GM21723 (cell line): ENCODE data around the gene FOXP4.

ENCODE experiments used
- ATAC-seq: cut with Tn5 transposase; IDR thresholded peaks from one replicate; pipeline ENCODE4 v1.9.1; 2021; ENCODE audit warnings: mild to moderate bottlenecking, moderate library complexity; ENCODE audit not compliant: unreplicated experiment

FOXP4 gene

DNA sequence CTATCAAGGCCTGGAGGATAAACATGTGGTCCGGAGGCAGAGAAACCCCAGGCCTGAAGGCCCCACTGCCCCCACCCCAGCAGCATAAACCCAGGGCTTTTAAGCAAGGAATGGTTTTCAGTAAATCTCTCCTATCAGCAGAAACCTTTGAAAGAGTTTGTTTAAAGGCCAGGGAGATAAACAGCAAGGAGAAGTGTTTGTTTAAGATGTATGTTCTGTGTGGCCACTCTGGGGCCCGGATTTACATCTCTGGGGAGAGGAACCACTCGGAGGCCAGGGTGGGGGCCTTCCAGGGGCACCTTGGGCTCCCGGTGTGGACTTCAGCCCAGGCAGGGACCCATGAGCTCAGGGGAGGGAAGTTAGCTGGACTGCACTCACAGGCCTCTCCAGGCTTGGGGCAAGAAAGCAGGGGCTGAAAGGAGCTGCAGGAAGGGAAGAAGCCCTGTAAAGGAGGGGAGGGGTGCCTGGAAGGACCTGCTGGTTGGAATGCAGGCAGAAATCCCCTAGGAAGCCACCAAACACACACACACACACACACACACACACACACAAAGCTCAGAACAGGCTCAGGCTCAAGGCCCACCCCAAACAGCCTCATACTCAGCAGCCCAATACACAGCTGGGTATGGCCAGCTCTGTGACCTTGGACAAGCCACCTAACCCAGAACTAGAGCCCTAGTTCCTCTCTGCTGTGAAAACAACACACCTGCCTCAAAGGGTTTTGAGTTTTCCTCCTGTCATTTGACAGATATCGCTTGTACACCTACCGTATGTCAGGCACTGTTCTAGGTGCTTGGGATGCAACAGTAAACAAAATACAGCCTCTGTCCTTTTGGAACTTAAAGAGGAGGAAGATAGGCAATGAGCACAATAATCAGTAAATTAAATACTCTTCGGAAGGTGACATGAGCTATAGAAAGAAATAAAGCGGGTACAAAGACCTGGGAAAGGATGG is 26.2 kb upstream of the FOXP4 start:
- no peak for ATAC-seq

DNA sequence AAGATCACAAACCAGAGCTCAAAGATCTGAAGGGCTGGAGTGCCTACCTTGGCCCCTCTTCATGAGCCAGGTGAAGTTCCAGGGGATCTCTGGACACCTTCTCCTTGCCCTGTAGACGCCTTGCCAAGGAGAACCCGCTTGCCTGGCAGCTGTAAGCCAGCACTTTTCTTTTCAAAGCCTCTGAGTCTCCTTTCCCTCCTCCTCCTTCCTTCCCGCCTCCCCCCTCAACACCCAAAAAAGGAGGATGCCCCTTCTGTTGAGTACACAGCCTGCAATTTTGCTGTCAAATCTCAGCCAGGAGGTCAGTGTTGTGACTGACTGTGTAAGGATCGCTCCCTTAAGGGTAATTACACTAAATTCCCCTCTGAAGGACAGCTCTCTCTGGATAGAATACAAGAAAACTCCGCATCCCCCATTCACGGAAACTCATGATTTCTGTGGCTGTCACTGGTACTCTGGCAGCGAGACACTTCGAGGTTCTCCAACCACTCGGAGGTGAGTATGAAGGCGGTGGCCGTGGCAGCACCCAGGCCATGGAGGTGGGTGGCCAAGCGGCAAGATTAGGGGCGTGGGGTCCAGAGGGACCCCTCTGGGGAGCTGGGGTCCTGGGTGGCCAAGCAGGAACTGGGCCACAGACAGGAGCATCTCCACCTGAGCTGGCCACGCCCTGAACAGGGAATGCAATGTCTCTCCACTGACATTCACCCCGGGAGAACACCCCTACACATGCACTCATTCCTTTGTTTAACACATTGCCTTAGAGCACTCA is 23.2 kb upstream of the FOXP4 start:
- no peak for ATAC-seq

DNA sequence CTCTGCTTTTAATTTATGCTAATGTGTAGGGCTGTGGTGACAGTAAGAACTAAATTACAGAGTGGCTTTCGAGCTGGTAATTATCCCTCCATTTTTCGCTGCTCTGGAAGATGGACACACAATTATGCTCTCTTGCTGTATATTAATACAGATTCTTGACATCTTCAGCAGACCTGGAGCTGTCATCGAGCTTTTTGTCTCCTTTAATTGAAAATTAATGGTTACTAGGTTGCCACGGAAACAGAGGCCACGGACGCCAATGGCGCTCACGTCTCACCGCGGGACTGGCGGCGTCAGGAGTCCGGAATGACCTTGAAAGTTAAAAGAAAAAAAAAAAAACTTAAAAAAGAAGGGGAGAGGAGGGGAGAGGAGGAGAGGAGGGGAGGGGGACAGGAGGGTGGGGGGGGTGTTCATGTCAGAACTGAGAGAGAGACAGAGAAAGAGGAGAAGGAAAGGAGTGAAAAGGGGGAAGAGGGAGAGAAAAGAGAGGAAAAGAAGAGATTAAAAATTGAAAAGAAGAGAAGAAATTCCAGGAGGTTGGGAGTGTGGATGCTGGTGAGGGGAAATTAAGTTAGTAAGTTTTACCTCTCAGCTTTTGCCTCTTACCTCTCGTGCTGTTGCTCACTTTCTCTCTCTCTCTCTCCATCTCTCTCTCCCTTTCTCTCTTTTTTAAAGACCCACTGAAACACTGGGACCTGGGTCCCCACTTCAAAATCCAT is 22.1 kb upstream of the FOXP4 start:
- ATAC-seq: no peak

DNA sequence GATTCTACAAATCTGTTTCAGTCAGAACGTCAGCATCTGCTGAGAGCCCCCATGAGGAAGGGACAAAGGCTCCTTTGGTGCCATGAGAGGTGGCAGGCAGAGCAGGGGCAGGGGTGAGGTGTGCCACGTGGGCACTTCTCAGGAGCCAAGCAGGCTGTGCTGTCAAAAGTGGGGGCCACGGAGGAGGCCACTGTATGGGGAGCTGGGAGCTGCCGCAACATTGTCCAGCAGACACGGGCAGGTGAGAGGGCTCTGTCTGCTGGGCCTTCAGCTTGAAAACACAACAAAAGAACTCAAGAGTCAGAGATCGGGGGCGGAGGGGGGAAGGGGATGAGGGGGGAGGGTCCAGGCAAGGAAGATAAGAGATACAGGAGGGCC is 21.6 kb upstream of the FOXP4 start:
- ATAC-seq: no peak

DNA sequence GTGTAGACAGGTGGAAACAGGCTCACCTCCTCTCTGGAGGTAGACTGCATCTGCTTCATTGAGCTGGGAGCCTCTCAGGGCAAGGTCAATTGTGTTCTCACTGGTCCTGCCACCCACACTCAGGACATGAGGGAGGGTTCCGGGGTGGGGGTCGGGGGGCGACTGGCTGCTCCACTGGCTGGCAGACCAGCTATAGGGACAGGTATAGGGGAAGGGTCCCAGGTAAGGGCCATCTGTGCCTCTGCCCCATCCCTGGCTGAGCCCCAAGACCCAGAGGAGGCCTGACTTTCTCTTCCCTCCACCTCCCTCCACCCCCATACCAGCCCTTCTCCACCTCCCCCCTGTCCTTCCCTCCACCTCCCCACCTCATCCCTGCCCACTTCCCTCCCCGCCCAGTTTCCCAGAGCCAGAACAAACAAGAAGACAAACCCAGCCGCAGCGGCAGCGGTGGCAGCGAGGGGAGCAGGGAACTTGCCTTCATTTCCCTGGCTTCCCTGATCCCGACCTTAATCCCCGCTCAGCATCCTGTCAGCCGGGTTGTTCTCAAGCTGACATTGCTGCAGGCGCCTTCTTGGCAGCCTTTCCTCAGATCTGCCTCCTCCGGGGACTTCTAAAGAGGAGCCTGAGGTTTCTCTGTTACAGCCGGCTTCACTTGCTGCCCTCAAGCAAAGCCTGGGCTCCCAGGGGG is 18.3 kb upstream of the FOXP4 start:
- no peak for ATAC-seq

DNA sequence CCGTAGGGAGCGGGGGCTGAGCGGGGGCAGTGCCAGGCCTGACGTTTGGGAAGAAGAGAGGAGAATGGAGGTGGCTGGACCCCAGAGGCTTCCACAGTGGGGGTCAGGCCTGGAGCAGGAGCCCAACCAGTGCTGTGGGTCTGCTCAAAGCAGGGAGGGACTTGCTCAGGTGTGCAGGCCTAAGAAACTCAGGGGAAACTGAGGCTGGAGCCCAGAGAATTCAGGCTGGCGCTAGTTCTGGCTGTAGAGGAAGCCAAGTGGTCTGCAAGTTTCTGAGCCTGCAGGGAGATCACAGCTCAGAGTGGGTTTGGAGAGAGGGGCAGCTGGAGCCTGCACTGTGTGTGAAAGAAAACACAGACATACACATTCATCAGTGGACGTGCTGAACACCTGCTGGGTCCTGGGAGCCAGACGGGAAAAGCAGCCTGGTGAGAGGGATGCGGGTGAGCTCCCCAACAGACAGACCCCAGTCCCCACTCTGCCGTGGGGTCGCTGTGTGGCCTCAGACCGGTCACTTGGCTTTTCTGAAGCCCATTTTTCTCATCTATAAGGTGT is 17.7 kb upstream of the FOXP4 start:
- no peak for ATAC-seq

DNA sequence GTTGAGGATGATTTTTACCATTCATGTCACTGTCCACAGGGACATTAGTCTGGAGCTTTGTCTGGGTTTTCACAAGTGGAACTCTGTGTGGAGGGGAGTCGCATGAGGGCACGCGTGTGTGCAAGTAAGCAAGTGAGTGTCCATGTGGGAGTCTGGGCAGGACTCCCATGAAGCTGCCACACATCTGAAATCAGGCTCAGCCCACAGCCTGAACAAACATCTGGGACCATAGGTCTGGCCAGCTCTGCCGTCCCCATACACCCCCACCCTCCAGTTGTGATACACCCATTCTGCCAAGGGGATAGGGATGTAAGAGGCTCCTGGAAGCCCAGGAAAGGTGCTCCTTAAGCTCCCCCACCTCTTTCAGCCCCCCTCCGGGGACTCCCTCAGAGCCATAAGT is 17.1 kb upstream of the FOXP4 start:
- ATAC-seq: no peak

DNA sequence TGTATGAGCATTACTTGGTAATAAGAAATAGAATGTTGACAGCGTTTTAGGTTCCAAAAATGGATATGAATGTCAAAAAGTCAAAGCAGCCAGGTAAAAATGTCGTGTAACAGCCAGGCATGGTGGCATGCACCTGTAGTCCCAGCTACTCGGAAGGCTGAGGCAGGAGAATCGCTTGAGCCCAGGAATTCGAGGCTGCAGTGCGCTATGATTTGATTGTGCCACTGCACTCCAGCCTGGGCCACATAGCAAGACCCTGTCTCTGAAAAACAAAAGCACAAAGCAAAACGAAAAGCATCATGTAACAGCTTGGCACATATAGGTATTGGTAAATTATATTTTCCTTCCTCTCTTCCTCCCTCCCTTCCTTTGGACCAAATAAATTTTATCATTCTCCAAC is 16.2 kb upstream of the FOXP4 start:
- no peak for ATAC-seq

DNA sequence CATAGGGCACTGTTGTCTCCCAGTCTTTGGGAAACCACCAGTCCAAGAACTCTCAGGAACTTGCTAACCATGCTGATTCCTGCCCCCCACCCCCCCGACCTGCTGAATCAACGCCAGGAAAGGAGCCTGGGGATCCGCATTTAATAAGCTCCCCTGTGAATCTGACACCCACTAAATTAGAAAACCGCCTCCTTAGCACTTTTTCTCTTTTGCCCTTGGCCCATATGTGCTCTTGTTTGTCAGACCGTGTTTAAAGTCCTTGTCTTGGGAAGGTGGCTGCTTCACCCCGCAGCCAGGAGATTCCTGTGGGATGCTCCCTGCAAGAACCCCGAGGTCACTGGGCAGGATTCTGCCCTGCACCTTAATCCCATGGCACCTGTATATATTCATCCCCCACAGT is 15.7 kb upstream of the FOXP4 start:
- no peak for ATAC-seq

DNA sequence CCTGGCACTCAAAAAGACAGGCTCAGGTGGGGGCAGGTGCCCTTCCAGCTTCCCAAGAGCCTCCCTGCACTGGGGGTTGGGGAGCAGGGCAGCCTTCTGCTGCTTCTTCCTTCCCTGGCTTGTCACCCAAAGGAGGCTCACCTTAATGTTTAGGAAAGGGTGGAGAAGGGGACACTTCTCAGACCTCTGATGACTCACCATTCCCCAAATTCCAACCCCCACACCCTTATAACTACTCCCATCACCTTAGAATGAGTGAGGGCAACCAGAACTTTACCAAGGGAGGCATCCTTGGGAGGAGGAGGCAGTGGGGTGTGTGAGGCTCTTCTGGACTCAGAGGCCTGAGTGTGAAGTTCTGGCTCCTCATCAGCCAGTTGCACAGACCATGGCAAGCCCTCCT is 15.2 kb upstream of the FOXP4 start:
- ATAC-seq: no peak

DNA sequence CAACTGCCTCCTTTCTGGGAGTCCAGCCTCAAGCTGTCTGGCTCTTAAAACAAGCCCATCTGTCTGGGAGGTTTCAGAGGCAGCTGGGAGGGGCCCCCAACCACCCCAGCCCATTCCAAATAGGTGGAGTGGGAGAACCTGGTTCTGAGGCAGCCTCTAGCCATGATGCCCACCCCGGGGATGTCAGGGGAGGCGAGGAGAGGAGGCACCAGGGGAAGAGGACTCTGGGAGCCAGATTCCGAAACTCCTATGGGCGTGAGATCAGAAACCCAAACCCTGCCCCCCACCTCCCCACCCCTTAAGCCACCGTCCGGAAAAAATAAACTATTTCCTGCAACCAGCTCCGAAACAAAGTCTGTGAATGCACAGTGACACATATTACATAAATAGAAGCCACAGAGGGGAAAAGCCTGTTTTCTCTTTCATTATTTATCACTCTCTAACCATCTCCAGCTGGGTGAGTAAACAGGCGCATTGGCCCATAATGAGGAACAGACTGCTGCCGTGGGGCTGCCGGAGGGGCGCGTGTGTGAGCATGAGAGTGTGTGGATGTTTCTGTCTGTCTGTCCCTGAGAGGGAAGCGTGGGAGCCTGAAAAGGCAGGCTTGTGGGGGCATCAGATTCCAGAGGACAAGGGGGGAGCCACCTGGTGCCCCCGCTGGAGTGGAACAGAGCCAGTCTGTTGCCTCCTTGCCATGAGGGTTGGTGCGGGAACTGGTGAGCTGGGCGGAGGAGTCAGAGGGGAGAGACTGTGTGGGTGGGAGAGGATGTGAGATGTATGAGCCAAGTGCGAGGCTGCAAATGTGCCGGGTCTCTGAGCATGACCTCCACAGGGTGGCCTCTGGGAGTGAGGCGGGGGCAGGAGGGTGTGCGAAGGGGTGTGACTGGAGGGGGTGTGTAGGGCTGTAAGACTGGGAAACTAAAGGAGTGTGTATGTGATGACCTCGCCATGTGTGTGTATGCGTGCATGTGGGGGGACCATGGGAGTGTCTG is 14.3 kb upstream of the FOXP4 start:
- ATAC-seq: peak; percentile 88

DNA sequence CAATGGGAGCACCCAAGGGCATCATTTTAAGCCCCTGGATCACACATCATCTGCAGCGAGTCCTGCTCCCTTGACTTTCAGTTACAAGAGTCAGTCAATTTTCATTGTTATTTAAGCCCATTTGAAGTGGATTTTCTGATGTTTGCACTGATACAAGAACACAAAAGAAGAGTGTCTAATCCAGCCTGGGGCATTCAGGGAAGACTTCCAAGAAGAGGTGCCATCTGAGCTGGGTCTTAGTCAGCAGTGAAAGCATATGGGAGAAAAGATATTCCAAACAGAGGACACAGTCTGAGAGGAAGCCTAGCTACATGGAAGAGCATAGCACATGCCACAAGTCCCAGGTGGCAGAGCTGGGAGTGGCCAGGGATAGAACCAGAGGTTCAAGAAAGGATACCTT is 10.4 kb upstream of the FOXP4 start:
- ATAC-seq: no peak

DNA sequence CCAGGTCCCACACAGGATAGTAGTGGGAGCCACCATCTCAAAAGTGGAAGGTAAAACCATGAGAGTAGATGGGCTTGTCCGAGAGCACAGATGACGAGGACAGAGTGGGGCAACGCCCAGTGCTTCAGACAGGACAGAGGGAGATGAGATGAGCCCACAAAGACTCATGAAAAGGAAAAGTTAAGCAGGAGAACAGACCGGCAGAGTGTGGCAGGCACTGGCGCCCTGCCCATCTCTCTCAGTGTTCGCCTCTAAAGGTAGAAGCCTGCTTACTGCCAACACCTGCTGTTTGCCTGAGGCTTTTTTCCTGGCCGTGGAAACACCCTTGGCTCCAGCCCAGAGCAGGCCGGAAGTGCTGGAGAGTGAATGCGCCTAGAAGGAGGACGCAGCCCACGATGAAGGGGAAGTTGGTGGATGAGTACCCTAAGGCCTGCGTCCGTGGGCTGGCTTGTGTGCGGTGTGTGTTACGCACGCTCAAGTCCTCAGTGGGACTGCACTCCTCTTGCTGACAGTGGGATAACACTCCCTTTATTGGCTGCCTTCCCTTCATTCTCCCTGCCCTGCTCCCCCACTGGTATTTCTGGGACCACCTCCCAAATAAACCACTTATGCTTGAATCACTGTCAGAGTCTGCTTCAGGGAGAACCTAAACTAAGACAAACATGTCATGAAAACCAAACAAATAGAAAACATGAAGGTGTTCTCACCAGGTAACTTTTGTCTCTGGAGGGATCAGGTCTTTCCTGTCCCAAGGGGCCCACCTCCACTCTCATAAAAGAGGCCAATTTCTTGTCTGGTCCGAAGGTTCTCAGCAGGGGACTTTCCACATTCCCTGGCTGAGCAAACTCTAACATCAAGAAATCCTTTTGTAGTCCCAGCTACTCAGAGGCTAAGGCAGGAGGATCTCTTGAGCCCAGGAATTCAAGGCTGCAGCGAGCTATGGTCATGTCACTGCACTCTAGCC is 9.1 kb upstream of the FOXP4 start:
- ATAC-seq: no peak

DNA sequence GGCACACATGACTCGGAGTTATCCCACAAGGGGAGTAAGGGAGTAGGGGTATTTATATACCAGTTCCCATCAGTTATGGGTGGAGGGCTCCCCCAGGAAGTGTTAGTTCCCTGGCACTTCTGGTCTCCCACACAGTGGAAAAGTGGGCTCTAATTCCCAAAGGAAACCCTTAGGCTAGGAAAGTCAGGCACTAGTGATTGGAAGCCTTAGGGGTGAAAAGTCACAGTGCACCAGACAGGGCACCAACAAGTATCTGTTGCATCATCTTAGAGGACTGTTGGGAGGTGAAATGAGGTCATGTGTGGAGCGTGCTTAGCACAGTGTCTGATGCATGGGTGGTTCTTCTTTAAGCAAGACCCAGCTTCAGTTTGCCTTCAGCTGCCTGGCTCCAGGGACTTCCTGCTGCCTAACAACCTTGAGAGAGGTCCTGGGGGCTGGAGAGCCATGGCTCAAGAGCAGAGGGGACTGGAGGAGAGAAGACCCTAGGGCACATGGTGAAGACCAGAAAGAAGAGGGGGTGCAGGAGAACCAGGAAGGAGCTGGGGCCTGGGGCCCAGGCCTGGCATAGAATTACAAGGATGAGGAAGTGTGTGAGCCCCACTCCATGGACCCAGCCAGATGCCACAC is 7.5 kb upstream of the FOXP4 start:
- no peak for ATAC-seq

DNA sequence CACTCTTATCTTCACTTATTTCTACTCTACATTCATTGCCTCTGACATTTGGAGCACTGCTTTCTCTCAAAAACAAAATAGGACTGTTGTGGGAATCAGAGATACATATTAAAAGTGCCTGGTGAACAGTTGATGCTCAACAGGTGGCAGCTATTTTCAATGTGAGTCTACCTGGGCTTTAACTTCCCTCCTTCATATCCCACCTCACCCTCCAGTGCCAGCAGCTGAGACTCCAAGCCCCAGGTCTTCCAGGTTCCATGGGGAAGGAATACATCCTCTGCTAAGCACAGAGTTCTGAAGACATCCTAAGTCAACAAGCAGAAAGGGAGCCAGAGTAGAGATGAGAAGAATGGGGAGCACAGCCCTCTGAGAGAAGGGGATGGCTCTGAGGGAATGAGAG is 7.0 kb upstream of the FOXP4 start:
- no peak for ATAC-seq

DNA sequence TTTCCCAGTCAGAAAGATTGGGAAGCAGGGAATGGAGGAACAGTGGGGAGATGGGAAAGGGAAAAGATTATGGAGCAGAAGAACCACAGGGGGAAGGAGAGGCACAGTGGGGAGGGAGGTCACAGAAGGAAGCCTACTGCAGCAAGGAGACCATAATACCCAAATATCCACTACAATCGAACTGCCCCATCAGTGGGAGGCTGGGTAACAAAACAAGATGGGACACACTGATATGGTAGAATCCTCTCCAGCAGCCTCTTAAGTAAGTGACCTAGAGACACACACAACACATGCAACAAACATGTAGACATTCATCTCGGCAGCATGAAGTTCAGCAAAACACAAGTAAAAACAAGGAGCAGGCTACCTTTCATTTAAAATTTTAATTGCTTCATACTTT is 4.8 kb upstream of the FOXP4 start:
- ATAC-seq: no peak

DNA sequence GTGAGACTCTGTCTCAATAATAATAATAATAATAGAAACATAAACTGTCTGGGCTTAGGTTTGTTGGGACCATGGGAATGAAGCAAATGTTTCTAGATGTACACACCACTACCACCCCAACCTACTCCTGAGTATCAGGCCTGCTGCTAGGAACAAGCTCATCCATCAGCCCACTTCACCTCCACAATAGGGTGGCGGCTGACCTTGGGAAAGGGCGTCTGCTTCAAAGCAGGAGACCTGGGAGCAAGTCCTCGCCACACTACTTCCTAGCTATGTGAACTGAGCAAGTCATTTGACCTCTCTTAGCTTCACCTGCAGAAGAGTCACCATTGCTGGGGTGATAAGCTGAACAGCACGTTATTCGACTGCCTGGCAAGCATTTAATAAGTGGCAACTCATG is 3.1 kb upstream of the FOXP4 start:
- no peak for ATAC-seq

DNA sequence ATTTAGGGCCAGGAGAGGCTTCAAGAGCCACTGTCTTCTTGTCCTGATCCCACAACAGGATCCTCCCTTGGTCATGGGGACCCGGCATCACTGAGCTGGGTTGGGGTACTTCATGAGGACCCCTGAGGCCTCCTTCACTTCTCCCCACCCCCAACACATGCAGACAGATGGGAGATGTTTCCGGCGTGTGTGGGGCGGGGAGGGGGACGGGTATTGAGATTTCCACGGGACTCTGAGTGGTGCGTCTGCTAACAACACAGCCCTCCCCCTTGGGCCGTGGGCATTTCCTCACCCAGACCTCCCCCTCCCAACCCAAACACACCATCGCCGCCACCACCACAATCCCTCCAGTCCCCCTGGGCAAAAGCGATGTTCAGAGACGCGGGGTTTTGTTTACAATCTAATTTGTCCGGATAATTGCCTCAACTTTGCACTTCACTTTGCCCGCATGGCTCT is 906 bp upstream of the FOXP4 start:
- ATAC-seq: no peak
